ENCODE results near the gene IGF1R.

- TF ChIP-seq POLR2A (IDR thresholded peaks at IDR 0.05) (no peak), CTCF (IDR thresholded peaks at IDR 0.05) (no peak)
Observed at GRCh38 chr15:98663045-98663444, 14.7 kb downstream of the IGF1R start.

Data from adrenal gland (tissue), 5 donors.